PFSK-1 (cell line): ENCODE measurements around the gene PCCA.

Source experiments
- FOXP2 ChIP-seq: optimal IDR thresholded peaks from 2 replicates; pipeline ENCODE3; 2011; ENCODE audit warnings: borderline replicate concordance, control low read depth, inconsistent platforms; ENCODE audit not compliant: insufficient read depth; ENCODE audit errors: extremely low read length, extremely low read depth
- POLR2AphosphoS5 ChIP-seq: IDR thresholded peaks from 2 replicates; pipeline ENCODE4 v1.6.1; 2012; ENCODE audit warnings: low read depth, mild to moderate bottlenecking, control low read depth, low read length, moderate library complexity
- REST ChIP-seq, 2 experiments: IDR thresholded peaks; 2 replicates each; pipeline versions ENCODE4 v1.6.1 to v1.8.0; 2011 to 2012; ENCODE audit warnings: low read depth in 2 of 2, low read length in 2 of 2, control low read depth in 1 of 2, inconsistent platforms in 1 of 2, mild to moderate bottlenecking in 1 of 2, moderate library complexity in 1 of 2; ENCODE audit not compliant: insufficient read depth in 1 of 2
- SIN3A ChIP-seq: IDR thresholded peaks from 2 replicates; pipeline ENCODE4 v1.6.1; 2012; ENCODE audit warnings: mild to moderate bottlenecking, low read length, moderate library complexity, borderline replicate concordance; ENCODE audit not compliant: insufficient read depth
- TAF1 ChIP-seq: IDR thresholded peaks from 2 replicates; pipeline ENCODE4 v1.6.1; 2012; ENCODE audit warnings: low read length, control low read depth, borderline replicate concordance; ENCODE audit not compliant: insufficient read depth

Gene PCCA

DNA sequence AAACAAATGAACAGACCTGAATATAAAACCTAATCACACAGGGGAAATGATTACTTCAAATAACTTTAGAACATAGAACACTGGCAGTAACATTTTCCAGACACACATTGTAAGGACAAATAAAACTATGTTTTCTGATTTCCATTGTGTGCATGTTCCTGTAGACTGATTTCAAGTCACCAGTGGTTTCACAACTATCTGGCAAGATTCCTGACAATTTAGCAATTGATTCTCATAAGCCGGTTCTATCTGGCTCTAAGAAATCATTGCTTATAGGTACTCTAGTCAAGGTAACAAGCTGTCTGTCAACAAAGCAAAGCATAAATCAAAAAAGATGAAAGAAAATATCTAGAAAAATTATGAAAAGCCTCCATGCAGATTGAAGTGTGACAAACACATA, 19.6 kb upstream of the PCCA start:
- no peak for TF ChIP-seq SIN3A
- no peak for TF ChIP-seq FOXP2
- no peak for TF ChIP-seq POLR2AphosphoS5
- no peak for TF ChIP-seq TAF1
- TF ChIP-seq REST (IDR thresholded peaks at IDR 0.05; ENCODE audit: insufficient read depth in 1 of 2, low read depth in 2 of 2, low read length in 2 of 2) = no peak

- TF ChIP-seq TAF1 = no peak
- TF ChIP-seq SIN3A = no peak
- TF ChIP-seq FOXP2 = no peak
- no peak for TF ChIP-seq REST (IDR thresholded peaks at IDR 0.05; ENCODE audit: insufficient read depth in 1 of 2, low read depth in 2 of 2, low read length in 2 of 2)
- no peak for TF ChIP-seq POLR2AphosphoS5
Measured at GRCh38 chr13:100075700-100076587, 12.9 kb upstream of the PCCA start.

- TF ChIP-seq SIN3A = no peak
- no peak for TF ChIP-seq POLR2AphosphoS5
- TF ChIP-seq TAF1 = no peak
Measured at GRCh38 chr13:100088273-100088643, 635 bp upstream of the PCCA start.

- no peak for TF ChIP-seq FOXP2
- TF ChIP-seq POLR2AphosphoS5 = no peak
- TF ChIP-seq TAF1 = no peak
- no peak for TF ChIP-seq REST (IDR thresholded peaks at IDR 0.05; ENCODE audit: insufficient read depth in 1 of 2, low read depth in 2 of 2, low read length in 2 of 2)
- no peak for TF ChIP-seq SIN3A
Measured at GRCh38 chr13:100089465-100090032, 656 bp downstream of the PCCA start.

DNA sequence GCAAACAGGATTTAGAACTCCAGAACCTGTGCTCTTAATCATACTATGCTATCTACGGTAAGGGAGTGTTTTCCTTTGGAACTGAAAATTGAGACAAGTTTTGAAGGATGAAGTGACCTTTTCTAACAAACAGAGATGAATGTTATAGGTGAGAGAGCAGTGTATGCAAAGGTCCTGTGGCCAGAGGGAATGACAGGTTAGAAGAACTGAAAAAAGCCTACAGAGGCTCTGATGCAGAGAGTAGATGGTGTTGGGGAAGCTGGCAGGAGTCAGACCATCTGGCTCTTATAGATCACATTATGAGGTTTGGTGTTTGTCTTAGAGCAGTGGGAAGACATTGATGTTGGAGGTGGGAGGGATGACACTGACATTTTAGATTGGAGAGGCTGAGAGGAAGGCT, 2.0 kb downstream of the PCCA start:
- TF ChIP-seq TAF1 (no peak), REST (IDR thresholded peaks at IDR 0.05; ENCODE audit: insufficient read depth in 1 of 2, low read depth in 2 of 2, low read length in 2 of 2) (no peak), POLR2AphosphoS5 (no peak), FOXP2 (no peak), SIN3A (no peak)
